Measurements from ENCODE around the gene VN1R5.

DNA sequence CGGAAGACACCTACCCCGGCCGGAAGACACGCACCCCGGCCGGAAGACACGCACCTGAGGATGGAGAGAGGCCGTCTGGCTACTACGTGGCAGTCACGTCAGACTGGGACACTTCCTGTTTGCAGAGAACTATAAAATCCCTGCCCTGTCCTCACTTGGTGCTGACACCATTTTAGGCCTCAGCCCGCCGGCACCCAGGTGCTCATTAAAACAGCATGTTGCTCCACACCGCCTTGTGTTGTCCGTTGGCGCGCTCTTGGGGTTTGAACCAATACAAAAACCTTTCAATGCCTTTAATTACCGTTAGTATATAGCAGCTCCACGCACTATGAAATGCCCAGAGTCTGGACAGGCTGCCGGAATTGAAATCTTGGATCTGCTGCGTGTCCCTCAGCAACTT, 34.7 kb downstream of the VN1R5 start:
- TF ChIP-seq, protein P1, sequence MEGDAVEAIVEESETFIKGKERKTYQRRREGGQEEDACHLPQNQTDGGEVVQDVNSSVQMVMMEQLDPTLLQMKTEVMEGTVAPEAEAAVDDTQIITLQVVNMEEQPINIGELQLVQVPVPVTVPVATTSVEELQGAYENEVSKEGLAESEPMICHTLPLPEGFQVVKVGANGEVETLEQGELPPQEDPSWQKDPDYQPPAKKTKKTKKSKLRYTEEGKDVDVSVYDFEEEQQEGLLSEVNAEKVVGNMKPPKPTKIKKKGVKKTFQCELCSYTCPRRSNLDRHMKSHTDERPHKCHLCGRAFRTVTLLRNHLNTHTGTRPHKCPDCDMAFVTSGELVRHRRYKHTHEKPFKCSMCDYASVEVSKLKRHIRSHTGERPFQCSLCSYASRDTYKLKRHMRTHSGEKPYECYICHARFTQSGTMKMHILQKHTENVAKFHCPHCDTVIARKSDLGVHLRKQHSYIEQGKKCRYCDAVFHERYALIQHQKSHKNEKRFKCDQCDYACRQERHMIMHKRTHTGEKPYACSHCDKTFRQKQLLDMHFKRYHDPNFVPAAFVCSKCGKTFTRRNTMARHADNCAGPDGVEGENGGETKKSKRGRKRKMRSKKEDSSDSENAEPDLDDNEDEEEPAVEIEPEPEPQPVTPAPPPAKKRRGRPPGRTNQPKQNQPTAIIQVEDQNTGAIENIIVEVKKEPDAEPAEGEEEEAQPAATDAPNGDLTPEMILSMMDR (IDR thresholded peaks at IDR 0.05): no peak
- TF ChIP-seq POLR2AphosphoS5 (IDR thresholded peaks at IDR 0.05): no peak
